Stomach smooth muscle (tissue), 2 donors: ENCODE data around the gene H1-8.

Source experiments
- H3K27ac ChIP-seq: one replicate; pipeline ENCODE4 v1.7.0; 2013; ENCODE audit warnings: mild to moderate bottlenecking, low read length, inconsistent platforms
- H3K27me3 ChIP-seq, 2 donors: one replicate each; pipeline ENCODE4 v1.7.0; 2013; ENCODE audit warnings: low read length in 2 of 2; ENCODE audit not compliant: insufficient read depth in 2 of 2, control insufficient read depth in 1 of 2
- H3K36me3 ChIP-seq, 2 donors: one replicate each; pipeline ENCODE4 v1.7.0; 2013; ENCODE audit warnings: low read length in 2 of 2; ENCODE audit not compliant: control insufficient read depth in 2 of 2, insufficient read depth in 2 of 2
- H3K4me1 ChIP-seq: one replicate; pipeline ENCODE4 v1.7.0; 2013; ENCODE audit warnings: low read length; ENCODE audit not compliant: control insufficient read depth, insufficient read depth
- H3K4me3 ChIP-seq, 2 donors: one replicate each; pipeline ENCODE4 v1.7.0; 2013; ENCODE audit warnings: low read length in 2 of 2
- H3K9ac ChIP-seq, 2 donors: one replicate each; pipeline ENCODE4 v1.7.0; 2013; ENCODE audit warnings: low read length in 2 of 2, mild to moderate bottlenecking in 1 of 2
- H3K9me3 ChIP-seq, 2 donors: one replicate each; pipeline ENCODE4 v1.7.0; 2013; ENCODE audit warnings: low read length in 2 of 2; ENCODE audit not compliant: control insufficient read depth in 2 of 2
- donor health status: healthy.
- donor health status: Pancreatic carcinoma.

Gene H1-8

DNA sequence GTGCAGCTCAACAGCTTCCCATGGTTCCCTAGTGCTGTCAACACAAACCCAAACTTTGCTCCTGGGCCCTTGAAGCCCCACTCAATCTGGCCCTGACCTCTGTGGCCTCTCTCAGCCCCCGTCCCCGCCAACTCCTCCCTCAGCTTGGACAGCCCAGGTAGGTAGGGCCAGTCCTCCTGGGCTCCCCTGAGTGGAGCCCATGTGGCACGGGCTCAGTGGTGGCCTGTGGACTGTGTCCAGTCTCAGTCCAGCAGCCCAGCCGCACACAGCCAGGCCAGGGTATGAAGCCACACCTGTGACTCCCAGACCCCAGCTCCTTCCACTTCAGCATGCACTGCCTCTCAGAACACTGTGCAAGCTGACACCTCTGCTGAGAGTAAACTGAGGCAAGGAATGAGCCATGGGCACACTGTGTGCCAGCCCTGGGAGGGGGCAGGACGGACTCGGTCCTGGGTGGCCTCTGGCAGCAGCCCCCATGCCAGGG, 52.0 kb downstream of the H1-8 start:
- no peak overlapping the region for H3K9ac ChIP-seq
- peaks cover 76% of the 10 kb centered on the region for H3K4me1 ChIP-seq
- H3K27ac ChIP-seq: peak overlapping the region; percentile 53
- H3K4me3 ChIP-seq: no peak overlapping the region
- no peaks in the 10 kb centered on the region for H3K36me3 ChIP-seq
- H3K9me3 ChIP-seq: no peaks in the 10 kb centered on the region
- no peaks in the 10 kb centered on the region for H3K27me3 ChIP-seq

DNA sequence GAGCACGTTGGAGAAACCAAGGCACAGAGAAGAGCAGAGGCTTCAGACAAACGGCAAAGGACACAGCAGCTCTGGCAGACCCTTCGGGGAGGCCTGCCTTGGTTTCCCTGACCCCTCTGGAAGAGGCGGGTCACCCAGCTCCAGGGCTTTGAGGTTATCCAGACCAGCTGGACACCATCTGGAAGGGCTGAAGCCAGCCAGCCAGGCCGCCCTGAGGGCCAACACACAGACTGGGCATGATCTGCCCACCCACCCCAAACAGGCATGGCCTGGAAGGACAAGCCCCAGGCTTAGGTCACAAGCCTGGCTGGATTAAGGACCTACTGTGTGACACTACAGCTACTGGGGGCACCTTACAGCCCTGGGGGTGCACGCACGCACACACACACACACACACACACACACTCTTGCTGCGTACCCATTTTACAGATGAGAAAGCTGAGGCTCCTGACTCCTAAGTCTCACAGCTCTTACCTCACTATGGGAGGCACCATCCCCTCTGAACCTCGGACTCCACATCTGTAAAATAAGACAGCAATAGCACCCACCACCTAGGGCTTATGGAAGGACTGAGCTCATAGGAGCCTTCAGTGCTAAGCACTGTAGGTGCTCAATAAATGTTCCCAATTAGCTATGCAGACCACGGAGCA, 52.7 kb downstream of the H1-8 start:
- no peaks in the 10 kb centered on the region for H3K36me3 ChIP-seq
- peak overlapping the region; percentile 19 to 51 for H3K9ac ChIP-seq
- peak overlapping the region in 1 of 2 donors; percentile 54 for H3K4me3 ChIP-seq
- H3K27ac ChIP-seq: peak overlapping the region; percentile 53
- H3K4me1 ChIP-seq: peaks cover 78% of the 10 kb centered on the region
- H3K27me3 ChIP-seq: no peaks in the 10 kb centered on the region
- no peaks in the 10 kb centered on the region for H3K9me3 ChIP-seq

DNA sequence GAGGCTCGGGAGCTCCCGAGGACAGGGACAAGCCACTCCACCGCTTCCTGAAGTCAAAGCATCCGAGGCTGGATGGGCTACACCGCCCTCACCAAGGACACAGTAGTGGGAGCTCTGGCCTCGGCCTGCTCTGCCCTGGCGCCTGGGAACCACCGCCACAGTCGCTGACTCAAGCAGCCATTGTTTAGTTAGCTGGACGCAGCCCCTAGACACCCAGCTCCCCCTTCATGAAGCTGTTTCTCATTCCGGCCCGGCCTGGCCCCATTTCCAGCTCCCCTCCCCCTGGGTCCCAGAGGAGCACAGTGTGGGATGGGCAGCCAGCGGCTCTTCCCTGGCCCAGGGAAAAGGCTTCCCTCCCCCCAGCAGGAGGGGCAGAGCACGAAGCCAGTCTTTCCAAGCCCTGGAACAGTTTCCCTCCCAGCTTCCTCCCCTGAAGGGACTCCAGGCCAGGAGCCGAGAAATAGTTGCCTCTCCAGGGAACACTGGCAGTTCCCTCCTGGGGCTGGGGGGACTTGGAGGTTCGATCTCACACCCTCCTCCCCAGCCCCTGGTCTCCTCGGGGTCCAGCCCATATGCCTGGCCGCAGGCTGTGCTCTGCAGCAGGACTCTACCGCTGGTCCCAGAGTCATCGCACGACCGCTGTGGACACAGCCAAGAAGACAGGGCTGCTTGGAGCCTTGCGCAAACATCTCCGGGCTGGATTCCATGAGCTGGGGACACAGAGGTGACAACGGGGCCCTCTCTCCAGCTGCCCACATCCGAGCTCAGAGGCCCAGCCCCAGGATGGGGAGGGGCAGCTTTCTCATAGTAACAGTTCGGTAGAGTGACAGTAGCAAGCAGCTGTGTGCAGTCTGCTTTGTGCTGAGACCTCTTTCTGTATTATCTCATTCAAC, 53.5 kb downstream of the H1-8 start:
- peak overlapping the region; percentile 53 for H3K27ac ChIP-seq
- no peaks in the 10 kb centered on the region for H3K36me3 ChIP-seq
- no peaks in the 10 kb centered on the region for H3K9me3 ChIP-seq
- H3K4me3 ChIP-seq: peak overlapping the region; percentile 4 to 54
- no peaks in the 10 kb centered on the region for H3K27me3 ChIP-seq
- peak overlapping the region; percentile 21 to 51 for H3K9ac ChIP-seq
- peaks cover 84% of the 10 kb centered on the region for H3K4me1 ChIP-seq

DNA sequence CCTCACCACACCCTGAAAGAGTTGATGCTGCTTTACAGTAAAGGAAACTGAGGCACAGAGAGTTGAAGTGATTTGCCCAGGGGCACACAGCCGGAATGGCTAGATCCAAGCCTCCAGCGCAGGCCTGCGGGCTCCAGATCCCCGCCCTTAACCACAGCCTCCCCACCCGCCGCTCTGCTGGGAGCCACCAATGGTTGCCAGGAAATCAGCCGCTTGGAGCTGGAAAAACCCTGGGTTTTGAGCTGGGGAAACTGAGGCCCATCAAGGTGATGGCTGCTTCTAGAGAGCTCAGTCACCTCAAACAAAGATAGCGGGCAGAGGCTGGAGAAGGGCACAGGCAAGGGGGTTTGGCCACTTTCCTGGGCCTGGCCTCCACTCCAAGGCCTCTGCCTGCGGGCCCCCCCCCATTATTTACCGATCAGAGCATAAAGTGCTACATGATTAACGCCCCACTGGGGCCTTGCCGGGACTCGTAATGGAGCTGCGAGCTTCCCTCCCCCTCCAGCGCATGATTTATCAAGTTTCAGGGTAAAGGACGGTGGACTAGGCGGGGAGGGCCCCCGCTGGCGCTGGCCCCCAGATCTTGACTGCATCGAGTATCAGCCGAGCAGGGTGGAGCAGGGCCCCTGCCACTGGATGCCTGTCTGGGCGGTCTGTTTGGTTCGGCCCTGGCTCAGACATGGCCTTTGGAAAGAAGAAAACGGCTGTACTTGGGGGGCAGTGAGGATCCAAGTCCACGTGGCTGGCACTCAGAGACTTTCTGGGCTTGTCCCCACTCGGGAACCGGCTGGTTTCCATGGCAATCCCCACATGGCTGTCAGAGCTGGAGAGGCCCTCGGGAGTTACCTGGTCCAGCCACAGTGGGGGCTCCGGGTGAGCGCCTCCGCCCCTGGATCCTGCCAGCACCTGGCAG, 54.4 kb downstream of the H1-8 start:
- Histone ChIP-seq H3K9me3 (no peaks in the 10 kb centered on the region), H3K4me3 (peak overlapping the region in 1 of 2 donors; percentile 54), H3K27ac (peak overlapping the region; percentile 53), H3K9ac (peak overlapping the region in 1 of 2 donors; percentile 21), H3K36me3 (no peaks in the 10 kb centered on the region), H3K27me3 (no peaks in the 10 kb centered on the region), H3K4me1 (peaks cover 82% of the 10 kb centered on the region)

DNA sequence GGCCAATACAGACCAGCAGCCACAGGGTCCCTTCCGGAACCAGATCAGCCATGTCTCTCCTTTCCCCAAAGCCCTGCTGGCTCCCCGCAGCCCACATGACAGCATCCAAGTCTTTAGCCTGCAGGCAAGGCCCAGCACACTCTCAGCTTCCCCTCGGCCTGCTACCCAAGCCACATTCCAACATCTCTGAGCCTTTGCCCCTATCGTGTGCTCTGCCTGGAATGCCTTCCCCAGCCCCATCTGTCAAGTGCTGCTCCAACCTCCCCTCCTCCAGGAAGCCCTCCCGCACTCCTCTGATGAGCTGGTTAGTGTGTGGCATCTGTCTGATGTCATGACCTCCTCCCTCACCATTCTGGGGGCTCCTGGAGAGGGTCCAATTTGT, 55.0 kb downstream of the H1-8 start:
- Histone ChIP-seq H3K9me3 (no peaks in the 10 kb centered on the region), H3K27ac (peak overlapping the region; percentile 53), H3K9ac (no peak overlapping the region), H3K4me1 (peaks cover 80% of the 10 kb centered on the region), H3K4me3 (peak overlapping the region in 1 of 2 donors; percentile 22), H3K36me3 (no peaks in the 10 kb centered on the region), H3K27me3 (no peaks in the 10 kb centered on the region)

DNA sequence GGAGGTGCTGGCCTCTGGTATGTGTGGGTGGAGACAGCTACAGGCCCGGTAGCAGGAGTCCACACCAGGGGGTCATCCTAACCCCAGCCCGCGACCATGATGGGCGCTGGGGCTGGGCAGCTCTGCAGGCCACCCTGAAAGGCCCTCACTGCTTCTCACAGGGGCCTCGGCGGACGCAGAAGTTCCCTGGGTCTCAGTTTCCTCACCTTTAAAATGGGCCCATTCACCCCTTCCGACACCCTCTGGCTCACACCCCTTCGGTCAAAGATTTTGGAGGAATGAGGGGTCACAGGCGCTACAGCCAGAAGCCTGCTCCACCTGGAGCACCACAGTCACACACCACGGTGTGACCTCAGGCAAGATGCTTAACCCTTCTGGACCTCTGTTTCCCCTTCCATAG, 55.5 kb downstream of the H1-8 start:
- Histone ChIP-seq H3K4me3 (peak overlapping the region in 1 of 2 donors; percentile 22), H3K27me3 (no peaks in the 10 kb centered on the region), H3K36me3 (no peaks in the 10 kb centered on the region), H3K9ac (no peak overlapping the region), H3K9me3 (no peaks in the 10 kb centered on the region), H3K4me1 (peaks cover 75% of the 10 kb centered on the region), H3K27ac (no peak overlapping the region)

DNA sequence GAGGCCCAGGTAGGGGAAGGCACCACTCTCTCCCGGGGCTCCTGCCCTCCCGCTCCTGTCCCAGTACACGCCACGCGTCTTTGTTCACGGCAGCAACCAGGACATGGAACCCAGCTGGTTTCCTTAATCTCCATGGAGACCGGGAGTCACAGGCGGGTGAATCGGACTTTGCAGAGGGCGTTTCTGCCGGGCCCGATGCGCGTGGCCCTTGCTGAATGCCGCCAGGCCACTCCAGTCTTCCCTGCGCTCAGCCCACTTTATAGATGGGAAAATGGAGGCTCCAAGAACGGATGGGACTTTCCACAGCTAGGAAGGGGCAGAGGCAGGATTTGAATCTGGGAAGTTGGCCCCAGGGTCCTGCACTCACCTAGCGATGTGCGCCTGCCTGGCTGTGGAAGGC, 56.1 kb downstream of the H1-8 start:
- Histone ChIP-seq H3K9ac (peak overlapping the region in 1 of 2 donors; percentile 1), H3K4me1 (peaks cover 69% of the 10 kb centered on the region), H3K4me3 (peak overlapping the region in 1 of 2 donors; percentile 15), H3K9me3 (no peaks in the 10 kb centered on the region), H3K27me3 (peaks cover 0 to under 1% of the 10 kb centered on the region in 2 donors), H3K27ac (no peak overlapping the region), H3K36me3 (no peaks in the 10 kb centered on the region)

DNA sequence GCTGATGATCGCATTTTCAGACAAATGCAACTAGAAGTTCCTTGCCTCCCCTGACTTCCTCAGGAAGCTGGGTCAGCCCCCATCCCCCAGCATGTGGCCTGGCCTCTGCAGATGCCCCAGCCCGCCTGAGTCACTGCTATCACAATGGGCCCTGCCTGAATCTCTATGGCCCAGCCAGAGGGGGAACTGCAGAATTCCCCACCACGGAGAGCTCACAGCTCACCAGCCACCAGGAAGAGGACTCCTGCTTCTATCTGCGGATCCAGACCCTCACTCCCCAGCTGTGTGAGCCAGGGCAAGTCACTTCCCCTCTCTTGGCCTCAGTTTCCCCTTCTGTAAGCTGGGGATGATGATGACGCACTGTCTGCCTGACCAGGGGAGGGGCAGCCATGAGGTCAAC, 56.6 kb downstream of the H1-8 start:
- Histone ChIP-seq H3K27ac (no peak overlapping the region), H3K27me3 (peaks cover 2 to 6% of the 10 kb centered on the region in 2 donors), H3K9me3 (no peaks in the 10 kb centered on the region), H3K36me3 (no peaks in the 10 kb centered on the region), H3K9ac (no peak overlapping the region), H3K4me1 (peaks cover 69% of the 10 kb centered on the region), H3K4me3 (peak overlapping the region in 1 of 2 donors; percentile 8)

- Histone ChIP-seq H3K27ac (no peak overlapping the region), H3K9ac (no peak overlapping the region), H3K4me3 (no peak overlapping the region), H3K27me3 (peaks cover 5 to 10% of the 10 kb centered on the region in 2 donors), H3K9me3 (no peaks in the 10 kb centered on the region), H3K4me1 (peaks cover 68% of the 10 kb centered on the region), H3K36me3 (no peaks in the 10 kb centered on the region)
Measured at GRCh38 chr3:129600348-129600747, 57.4 kb downstream of the H1-8 start.
